Adrenal gland (tissue), 5 donors: ENCODE results near the gene PCARE.

ENCODE experiments used
- CTCF ChIP-seq, 6 experiments: fragments of 450-650 bp in 4 of 6; fragments of 200-600 bp in 2 of 6; sonication (generic) in 1 of 6; IDR thresholded peaks; 1 replicate in 5 of 6; 2 replicates in 1 of 6; pipeline versions ENCODE4 v1.5.1 to v1.8.0; 2016 to 2021; ENCODE audit warnings: antibody characterized with exemption in 6 of 6, mild to moderate bottlenecking in 2 of 6, moderate library complexity in 1 of 6
- POLR2A ChIP-seq, 2 donors: fragments of 450-650 bp; IDR thresholded peaks; one replicate each; pipeline ENCODE4 v1.6.1; 2017; ENCODE audit warnings: antibody characterized with exemption in 2 of 2, mild to moderate bottlenecking in 2 of 2, moderate library complexity in 1 of 2
- donor health status: DM: no; HTN: no; CAD: no.

DNA sequence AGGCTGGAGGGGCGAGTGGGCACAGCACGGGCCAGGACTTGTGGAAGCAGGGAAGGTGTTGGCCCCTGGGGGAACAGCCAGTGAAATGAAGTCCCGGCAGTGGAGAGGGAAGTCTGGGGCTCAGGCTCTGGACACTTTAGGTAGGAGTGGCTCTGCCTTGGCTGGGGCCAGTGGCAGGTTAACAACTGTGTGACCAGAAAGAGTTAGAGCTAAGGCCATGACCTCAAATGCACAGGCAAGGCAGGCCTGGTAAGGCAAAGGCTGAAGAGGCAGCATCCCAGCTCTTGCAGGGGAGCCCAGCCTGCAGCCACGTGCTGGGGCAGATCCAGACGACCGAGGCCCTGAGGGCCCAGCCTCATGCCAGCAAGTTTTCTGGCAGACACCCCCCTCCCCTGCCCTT lies 21.5 kb downstream of the PCARE start:
- TF ChIP-seq POLR2A (IDR thresholded peaks at IDR 0.05) (no peak), CTCF (IDR thresholded peaks at IDR 0.05) (no peak)
